HCT116 (cell line): ENCODE results near the gene ALKBH2. TPM values are rescaled to one million over a fixed set of nuclear protein-coding genes. Genes with fewer than 3 reads are reported as not detected.
"Not testable (repeated sequence)": the region's sequence is repeated elsewhere in the genome, so short reads cannot be mapped to it uniquely, and the experiment has no call there.

Experiments used
- ATAC-seq: fragments of 200-7000 bp; cut with Tn5 transposase; 2 replicates; pipeline ENCODE4 v1.9.1; 2020; ENCODE audit warnings: mild to moderate bottlenecking, moderate library complexity
- BruUV-seq: library from RNA; stranded (reverse); fragments of 400-500 nt; replicated peaks from 2 replicates; lab custom pipeline; 2021; lab: Mats Ljungman, UMichigan
- CTCF ChIA-PET: fragments of 300-600 bp; sonication (Branson Sonifier 250); formaldehyde crosslinking; loops from one replicate; lab custom pipeline; 2021; ENCODE audit warnings: antibody characterized with exemption; lab: Charles Lee
- POLR2A ChIA-PET: fragments of 300-600, 350-600 bp; sonication (Branson Sonifier 250); formaldehyde crosslinking; loops from one replicate; lab custom pipeline; 2021; ENCODE audit warnings: antibody characterized with exemption; lab: Charles Lee
- RAD21 ChIA-PET, 2 experiments: fragments of 300-600 bp; sonication (Branson Sonifier 250); formaldehyde crosslinking; loops; one replicate each; lab custom pipeline; 2023; ENCODE audit warnings: low total read pairs in 2 of 2; ENCODE audit not compliant: uncharacterized antibody in 2 of 2, unreplicated experiment in 2 of 2, low non-redundant PET in 1 of 2; lab: Charles Lee
- DNase-seq: peaks from one replicate; pipeline ENCODE4 v3.0.0-alpha.2; 2010; ENCODE audit warnings: low read depth, low spot score
- H2AFZ ChIP-seq: fragments of 200-600 bp; shearing (Covaris generic), sonication (generic); 2 replicates; pipeline ENCODE4 v1.6.1; 2017; ENCODE audit warnings: low read depth, mixed run types, mixed read lengths, antibody characterized with exemption, low read length; ENCODE audit not compliant: poor library complexity, severe bottlenecking
- H3K27ac ChIP-seq: 2 replicates; pipeline ENCODE4 v1.5.1; 2012; ENCODE audit warnings: low read depth, low read length
- H3K27me3 ChIP-seq: fragments of 200-600 bp; sonication (generic); 2 replicates; pipeline ENCODE4 v1.6.1; 2016; ENCODE audit warnings: mixed run types, low read length, mixed read lengths; ENCODE audit not compliant: insufficient read depth
- H3K36me3 ChIP-seq, 2 experiments: fragments of 200-500 bp in 1 of 2; fragments of 200-600 bp in 1 of 2; sonication (Bioruptor generic) in 1 of 2; sonication (generic) in 1 of 2; 2 replicates each; pipeline versions ENCODE4 v1.5.1 to v1.6.1; 2014 to 2016; ENCODE audit warnings: low read length in 2 of 2, inconsistent platforms in 1 of 2, mixed read lengths in 1 of 2, mixed run types in 1 of 2; ENCODE audit not compliant: insufficient read depth in 2 of 2, control insufficient read depth in 1 of 2
- H3K4me1 ChIP-seq, 2 experiments: fragments of 200-600 bp in 1 of 2; sonication (generic) in 1 of 2; 2 replicates each; pipeline versions ENCODE4 v1.5.1 to v1.6.1; 2012 to 2017; ENCODE audit warnings: low read length in 2 of 2, inconsistent platforms in 1 of 2, mild to moderate bottlenecking in 1 of 2, mixed read lengths in 1 of 2, mixed run types in 1 of 2, moderate library complexity in 1 of 2; ENCODE audit not compliant: insufficient read depth in 2 of 2, control insufficient read depth in 1 of 2
- H3K4me2 ChIP-seq: fragments of 200-600 bp; sonication (generic); 2 replicates; pipeline ENCODE4 v1.6.1; 2017; ENCODE audit warnings: mixed run types, low read length, mixed read lengths
- H3K4me3 ChIP-seq, 2 experiments: fragments of 200-600 bp in 1 of 2; sonication (generic) in 1 of 2; replicated peaks in 1 of 2; 2 replicates each; pipeline ENCODE4 v1.5.1; 2011 to 2016; ENCODE audit warnings: low read length in 2 of 2, control low read depth in 1 of 2, low read depth in 1 of 2, mild to moderate bottlenecking in 1 of 2, mixed read lengths in 1 of 2, mixed run types in 1 of 2
- H3K79me2 ChIP-seq: fragments of 200-600 bp; sonication (generic); 2 replicates; pipeline ENCODE4 v1.6.1; 2017; ENCODE audit warnings: mild to moderate bottlenecking, mixed run types, low read length, moderate library complexity, mixed read lengths; ENCODE audit not compliant: insufficient read depth
- H3K9ac ChIP-seq: fragments of 200-600 bp; sonication (generic); 2 replicates; pipeline ENCODE4 v1.6.1; 2016; ENCODE audit warnings: low read length, mixed read lengths
- H3K9me2 ChIP-seq: fragments of 200-600 bp; sonication (generic), shearing (Covaris generic); 2 replicates; pipeline ENCODE4 v1.6.1; 2017; ENCODE audit warnings: mixed run types, mild to moderate bottlenecking, moderate library complexity; ENCODE audit not compliant: insufficient read depth
- H3K9me3 ChIP-seq, 2 experiments: fragments of 200-500 bp in 1 of 2; fragments of 200-600 bp in 1 of 2; sonication (Bioruptor generic) in 1 of 2; sonication (generic) in 1 of 2; 2 replicates each; pipeline ENCODE4 v1.6.1; 2014 to 2017; ENCODE audit warnings: low read length in 2 of 2, mixed read lengths in 2 of 2, inconsistent platforms in 1 of 2, low read depth in 1 of 2, mild to moderate bottlenecking in 1 of 2, mixed run types in 1 of 2, moderate library complexity in 1 of 2; ENCODE audit not compliant: control insufficient read depth in 1 of 2, insufficient read depth in 1 of 2
- H4K20me1 ChIP-seq: fragments of 200-600 bp; sonication (generic), shearing (Covaris generic); 2 replicates; pipeline ENCODE4 v1.6.1; 2017; ENCODE audit warnings: mixed run types, mild to moderate bottlenecking, moderate library complexity; ENCODE audit not compliant: insufficient read depth
- EGR1 ChIP-seq: IDR thresholded peaks from 2 replicates; pipeline ENCODE4 v1.6.1; 2012; ENCODE audit warnings: low read depth
- MAX ChIP-seq: IDR thresholded peaks from 2 replicates; pipeline ENCODE4 v1.6.1; 2012
- POLR2A ChIP-seq: IDR thresholded peaks from 2 replicates; pipeline ENCODE4 v1.7.0; 2011; ENCODE audit warnings: borderline replicate concordance; ENCODE audit not compliant: insufficient read depth, insufficient read length; ENCODE audit errors: extremely low read depth
- RAD21 ChIP-seq: IDR thresholded peaks from 2 replicates; pipeline ENCODE4 v1.6.1; 2012; ENCODE audit warnings: low read depth, mild to moderate bottlenecking
- SP1 ChIP-seq: IDR thresholded peaks from 2 replicates; pipeline ENCODE4 v1.6.1; 2012; ENCODE audit warnings: low read depth
- intact Hi-C: fragments of 100-400 bp; cut with micrococcal nuclease; formaldehyde crosslinking; loops from 2 replicates; pipeline ENCODE4 v1.10.0; 2022
- total RNA-seq: library from RNA; stranded (reverse); gene quantifications from one replicate; pipeline ENCODE4 v1.2.1, GENCODE V29; 2021; ENCODE audit not compliant: unreplicated experiment

The ALKBH2 gene
- total RNA-seq, 1 experiment from 2014 or later: 35.8 TPM

- BruUV-seq, H4K20me1 ChIP-seq, CTCF ChIA-PET, H3K9me3 ChIP-seq, H3K4me3 ChIP-seq, H3K27ac ChIP-seq, H3K79me2 ChIP-seq, intact Hi-C loops, H3K27me3 ChIP-seq, POLR2A ChIA-PET, DNase-seq, H3K36me3 ChIP-seq, H3K4me2 ChIP-seq, RAD21 ChIA-PET, H3K9me2 ChIP-seq, H3K9ac ChIP-seq, H2AFZ ChIP-seq, ATAC-seq: not testable (repeated sequence)
- peaks cover 6 to 13% of the 10 kb centered on the region in 2 experiments; a peak in 2 of 4 replicates for H3K4me1 ChIP-seq
Observed at GRCh38 chr12:109049794-109050193, 43.5 kb downstream of the ALKBH2 start.

GRCh38 chr12:109048706-109049105 is 44.6 kb downstream of the ALKBH2 start:
- POLR2A ChIA-PET, BruUV-seq, CTCF ChIA-PET: not testable (repeated sequence)

GRCh38 chr12:109047081-109047805 is 46.0 kb downstream of the ALKBH2 start:
- CTCF ChIA-PET: no interaction called here
- intact Hi-C loops: no loop called here

More at GRCh38 chr12:109048706-109049105, 44.6 kb downstream of the ALKBH2 start:
- H3K9ac ChIP-seq, H3K4me3 ChIP-seq, H4K20me1 ChIP-seq, intact Hi-C loops, H3K27me3 ChIP-seq, H3K4me2 ChIP-seq, H3K36me3 ChIP-seq, RAD21 ChIA-PET, DNase-seq, H3K9me3 ChIP-seq, H2AFZ ChIP-seq, H3K79me2 ChIP-seq, ATAC-seq, H3K27ac ChIP-seq, H3K9me2 ChIP-seq: not testable (repeated sequence)
- H3K4me1 ChIP-seq: peaks cover 4 to 11% of the 10 kb centered on the region in 2 experiments; a peak in 2 of 4 replicates

More at GRCh38 chr12:109047081-109047805, 46.0 kb downstream of the ALKBH2 start:
- H4K20me1 ChIP-seq: no peaks in the 10 kb centered on the region
- H3K27me3 ChIP-seq: peaks cover 6% of the 10 kb centered on the region
- TF ChIP-seq EGR1 (no peak), MAX (no peak), SP1 (no peak), POLR2A (no peak), RAD21 (no peak)
- ATAC-seq (no peak), DNase-seq (no peak)
- POLR2A ChIA-PET: no interaction called here
- no peaks in the 10 kb centered on the region for H3K9me3 ChIP-seq
- no peak overlapping the region for H2AFZ ChIP-seq
- H3K27ac ChIP-seq: no peak overlapping the region
- RAD21 ChIA-PET: no interaction called here
- H3K4me3 ChIP-seq: no peak overlapping the region
- H3K9me2 ChIP-seq: no peaks in the 10 kb centered on the region
- no peak overlapping the region for H3K9ac ChIP-seq
- BruUV-seq: no TSS peak
- H3K36me3 ChIP-seq: no peaks in the 10 kb centered on the region
- no peaks in the 10 kb centered on the region for H3K79me2 ChIP-seq
- H3K4me2 ChIP-seq: no peak overlapping the region
- peaks cover 0 to 5% of the 10 kb centered on the region in 2 experiments; a peak in 2 of 4 replicates for H3K4me1 ChIP-seq
